ENCODE data around the gene RPIA. TPM values are rescaled to one million over a fixed set of nuclear protein-coding genes. Genes with fewer than 3 reads are reported as not detected.

RPIA gene
- total RNA-seq, 1 experiment from 2014 or later = 14.1 TPM

GRCh38 chr2:88714667-88715066 is 23.2 kb downstream of the RPIA start:
- DNase-seq (ENCODE audit: unreplicated experiment) = no peak
- ChIA-PET CTCF (interaction anchor here (0.6 kb wide), 1 partner anchor 8 kb away, joined by 5 read pairs; no protein-coding TSS in a partner anchor), POLR2A (no interaction called here)
- no peaks in the 10 kb centered on the region for H3K27me3 Mint-ChIP-seq (ENCODE audit: insufficient read depth, unreplicated experiment)
- no peak for TF ChIP-seq CTCF (IDR thresholded peaks at IDR 0.05; ENCODE audit: unreplicated experiment)
- intact Hi-C loops (cut with micrococcal nuclease) = no loop called here
- no peak overlapping the region for H3K27ac Mint-ChIP-seq (ENCODE audit: low read depth, unreplicated experiment)
- H3K36me3 Mint-ChIP-seq (ENCODE audit: insufficient read depth, unreplicated experiment) = peaks cover 12% of the 10 kb centered on the region
- H3K4me3 Mint-ChIP-seq (ENCODE audit: unreplicated experiment) = no peak overlapping the region
- no TSS peak for BruUV-seq (replicated peaks)
- no peaks in the 10 kb centered on the region for H3K9me3 Mint-ChIP-seq (ENCODE audit: unreplicated experiment)
- H3K4me1 Mint-ChIP-seq (ENCODE audit: insufficient read depth, unreplicated experiment) = no peaks in the 10 kb centered on the region

GRCh38 chr2:88720399-88720798 is 28.9 kb downstream of the RPIA start:
- intact Hi-C loops (cut with micrococcal nuclease) = no loop called here
- Mint-ChIP-seq H3K4me1 (ENCODE audit: insufficient read depth, unreplicated experiment) (no peaks in the 10 kb centered on the region), H3K27me3 (ENCODE audit: insufficient read depth, unreplicated experiment) (no peaks in the 10 kb centered on the region), H3K9me3 (ENCODE audit: unreplicated experiment) (no peaks in the 10 kb centered on the region), H3K4me3 (ENCODE audit: unreplicated experiment) (no peak overlapping the region), H3K27ac (ENCODE audit: low read depth, unreplicated experiment) (no peak overlapping the region), H3K36me3 (ENCODE audit: insufficient read depth, unreplicated experiment) (no peaks in the 10 kb centered on the region)
- no peak for DNase-seq (ENCODE audit: unreplicated experiment)
- no TSS peak for BruUV-seq (replicated peaks)
- TF ChIP-seq CTCF (IDR thresholded peaks at IDR 0.05; ENCODE audit: unreplicated experiment) = no peak
- POLR2A ChIA-PET = no interaction called here
- CTCF ChIA-PET = interaction anchor here (1.1 kb wide), 1 partner anchor 21 kb away, joined by 3 read pairs; no protein-coding TSS in a partner anchor

GRCh38 chr2:88721268-88721667 is 29.8 kb downstream of the RPIA start:
- Mint-ChIP-seq H3K9me3 (ENCODE audit: unreplicated experiment) (no peaks in the 10 kb centered on the region), H3K27ac (ENCODE audit: low read depth, unreplicated experiment) (no peak overlapping the region), H3K27me3 (ENCODE audit: insufficient read depth, unreplicated experiment) (no peaks in the 10 kb centered on the region), H3K4me1 (ENCODE audit: insufficient read depth, unreplicated experiment) (no peaks in the 10 kb centered on the region), H3K36me3 (ENCODE audit: insufficient read depth, unreplicated experiment) (no peaks in the 10 kb centered on the region), H3K4me3 (ENCODE audit: unreplicated experiment) (no peak overlapping the region)
- ChIA-PET CTCF (no interaction called here), POLR2A (no interaction called here)
- no TSS peak for BruUV-seq (replicated peaks)
- no peak for TF ChIP-seq CTCF (IDR thresholded peaks at IDR 0.05; ENCODE audit: unreplicated experiment)
- intact Hi-C loops (cut with micrococcal nuclease) = no loop called here
- DNase-seq (ENCODE audit: unreplicated experiment) = no peak

- no peak for DNase-seq (ENCODE audit: unreplicated experiment)
- BruUV-seq (replicated peaks) = no TSS peak
Measured at GRCh38 chr2:88724643-88725332, 33.3 kb downstream of the RPIA start.

More at GRCh38 chr2:88724643-88725332, 33.3 kb downstream of the RPIA start:
- no peaks in the 10 kb centered on the region for H3K27me3 Mint-ChIP-seq (ENCODE audit: insufficient read depth, unreplicated experiment)
- H3K36me3 Mint-ChIP-seq (ENCODE audit: insufficient read depth, unreplicated experiment) = no peaks in the 10 kb centered on the region
- no peaks in the 10 kb centered on the region for H3K9me3 Mint-ChIP-seq (ENCODE audit: unreplicated experiment)
- ChIA-PET POLR2A (interaction anchor here (0.7 kb wide), 1 partner anchor 14 kb away, joined by 3 read pairs; no protein-coding TSS in a partner anchor), CTCF (interaction anchor here (0.6 to 1.3 kb wide), 2 partner anchors 15 to 16 kb away, joined by 3 to 6 read pairs; no protein-coding TSS in a partner anchor)
- H3K27ac Mint-ChIP-seq (ENCODE audit: low read depth, unreplicated experiment) = no peak overlapping the region
- no peaks in the 10 kb centered on the region for H3K4me1 Mint-ChIP-seq (ENCODE audit: insufficient read depth, unreplicated experiment)
- no peak overlapping the region for H3K4me3 Mint-ChIP-seq (ENCODE audit: unreplicated experiment)
- TF ChIP-seq CTCF (IDR thresholded peaks at IDR 0.05; ENCODE audit: unreplicated experiment) = no peak
- intact Hi-C loops (cut with micrococcal nuclease) = no loop called here

Measured in MCF 10A (cell line).